HepG2 (cell line): ENCODE measurements around the gene ATRAID. TPM values are rescaled to one million over a fixed set of nuclear protein-coding genes. Genes with fewer than 3 reads are reported as not detected.

Source experiments
- ATAC-seq: fragments of 200-7000 bp; cut with Tn5 transposase; 3 replicates; pipeline ENCODE4 v1.9.1; 2020; ENCODE audit warnings: mild to moderate bottlenecking, moderate library complexity
- BruUV-seq: library from RNA; stranded (reverse); fragments of 400-500 nt; replicated peaks from 2 replicates; lab custom pipeline; 2021; lab: Mats Ljungman, UMichigan
- CTCF ChIA-PET: fragments of 300-600 bp; formaldehyde crosslinking; extraction: SDS; loops from one replicate; lab custom pipeline; 2021; ENCODE audit warnings: low total read pairs, inconsistent platforms, low intra/inter-chr PET ratio; lab: Yijun Ruan, JAX
- POLR2A ChIA-PET: fragments of 350-600 bp; sonication (Branson Sonifier 250); formaldehyde crosslinking; loops from one replicate; lab custom pipeline; 2020; ENCODE audit warnings: antibody characterized with exemption, inconsistent platforms; lab: Yijun Ruan, JAX
- DNase-seq: peaks from one replicate; pipeline ENCODE4 v3.0.0-alpha.2; 2015; ENCODE audit warnings: low spot score
- FAIRE-seq: peaks from 3 replicates; lab custom pipeline; 2011; peaks lifted over from hg19 to GRCh38; lab: Jason Lieb, UNC
- H2AFZ ChIP-seq: one replicate; pipeline ENCODE4 v1.6.1; 2011; ENCODE audit warnings: low read length, inconsistent platforms
- H3K27ac ChIP-seq: fragments of 300-600 bp; 3 replicates; pipeline ENCODE4 v1.8.0; 2011; ENCODE audit warnings: mixed run types, mild to moderate bottlenecking, mixed read lengths, low read length, inconsistent platforms; ENCODE audit not compliant: insufficient read depth; ENCODE audit errors: extremely low read length
- H3K27me3 ChIP-seq, 2 experiments: fragments of 200-600 bp in 1 of 2; 2 replicates in 1 of 2; 3 replicates in 1 of 2; pipeline versions ENCODE4 v1.6.0 to v1.8.0; 2011; ENCODE audit warnings: low read length in 2 of 2, mild to moderate bottlenecking in 2 of 2, moderate library complexity in 2 of 2, inconsistent platforms in 1 of 2; ENCODE audit not compliant: insufficient read depth in 2 of 2, control insufficient read depth in 1 of 2
- H3K36me3 ChIP-seq, 2 experiments: fragments of 200-600 bp in 1 of 2; replicated peaks in 1 of 2; 2 replicates in 1 of 2; 3 replicates in 1 of 2; pipeline versions ENCODE4 v1.5.1 to v1.8.0; 2011; ENCODE audit warnings: low read length in 2 of 2, inconsistent platforms in 1 of 2; ENCODE audit not compliant: insufficient read depth in 2 of 2, control insufficient read depth in 1 of 2
- H3K4me1 ChIP-seq: 2 replicates; pipeline ENCODE4 v1.5.1; 2012; ENCODE audit warnings: low read length, inconsistent platforms; ENCODE audit not compliant: insufficient read depth
- H3K4me2 ChIP-seq: 2 replicates; pipeline ENCODE4 v1.6.0; 2011; ENCODE audit warnings: low read depth, low read length, inconsistent platforms
- H3K4me3 ChIP-seq, 3 experiments: fragments of 200-600 bp in 1 of 3; sonication (generic), shearing (Covaris generic) in 1 of 3; replicated peaks in 1 of 3; 2 replicates each; pipeline ENCODE4 v1.5.1; 2011 to 2016; ENCODE audit warnings: low read length in 3 of 3, inconsistent platforms in 2 of 3, low read depth in 2 of 3, mild to moderate bottlenecking in 2 of 3, control low read depth in 1 of 3, mixed read lengths in 1 of 3; ENCODE audit not compliant: insufficient read depth in 1 of 3
- H3K79me2 ChIP-seq: one replicate; pipeline ENCODE4 v1.6.1; 2011; ENCODE audit warnings: low read length, inconsistent platforms; ENCODE audit not compliant: insufficient read depth
- H3K9ac ChIP-seq: 2 replicates; pipeline ENCODE4 v1.6.0; 2011; ENCODE audit warnings: mild to moderate bottlenecking, low read depth, low read length, inconsistent platforms; ENCODE audit not compliant: insufficient read depth
- H3K9me3 ChIP-seq: 2 replicates; pipeline ENCODE4 v1.5.1; 2012; ENCODE audit warnings: mild to moderate bottlenecking, low read length
- H4K20me1 ChIP-seq: 2 replicates; pipeline ENCODE4 v1.6.0; 2011; ENCODE audit warnings: inconsistent platforms, mild to moderate bottlenecking, low read length, moderate library complexity; ENCODE audit not compliant: insufficient read depth
- CBX2 ChIP-seq, 2 experiments: fragments of 200-600 bp in 1 of 2; sonication (generic); formaldehyde crosslinking in 1 of 2; IDR thresholded peaks; 2 replicates each; pipeline versions ENCODE4 v1.7.0 to v1.8.1; 2018 to 2022; ENCODE audit warnings: low read depth in 2 of 2, low read length in 1 of 2, mild to moderate bottlenecking in 1 of 2, missing genetic modification reagents in 1 of 2
- CCDC6 ChIP-seq: sonication (generic); formaldehyde crosslinking; IDR thresholded peaks from 2 replicates; pipeline ENCODE4 v1.8.1; 2022; ENCODE audit warnings: mild to moderate bottlenecking, missing genetic modification reagents, moderate library complexity
- EZH2 ChIP-seq: conservative IDR thresholded peaks from 2 replicates; pipeline ENCODE4 v1.6.1; 2012; ENCODE audit warnings: mild to moderate bottlenecking, low read depth, low read length, moderate library complexity
- GABPB1 ChIP-seq: IDR thresholded peaks from 2 replicates; pipeline ENCODE4 v1.6.1; 2016; ENCODE audit warnings: mild to moderate bottlenecking, missing genetic modification reagents, moderate library complexity, missing compliant biosample characterization
- GZF1 ChIP-seq: sonication (generic); formaldehyde crosslinking; IDR thresholded peaks from 2 replicates; pipeline ENCODE4 v1.5.1; 2020; ENCODE audit warnings: mild to moderate bottlenecking, missing genetic modification reagents
- HDAC1 ChIP-seq: sonication (generic); formaldehyde crosslinking; IDR thresholded peaks from 2 replicates; pipeline ENCODE4 v1.5.1; 2020; ENCODE audit warnings: mild to moderate bottlenecking, missing genetic modification reagents
- HNF1B ChIP-seq: sonication (generic); formaldehyde crosslinking; IDR thresholded peaks from 2 replicates; pipeline ENCODE4 v1.5.1; 2020; ENCODE audit warnings: mild to moderate bottlenecking, moderate library complexity, missing genetic modification reagents
- MTA1 ChIP-seq: sonication (generic); formaldehyde crosslinking; IDR thresholded peaks from 2 replicates; pipeline ENCODE4 v1.4.0; 2020; ENCODE audit warnings: missing genetic modification reagents, mild to moderate bottlenecking, borderline replicate concordance
- MYPOP ChIP-seq: sonication (generic); formaldehyde crosslinking; IDR thresholded peaks from 2 replicates; pipeline ENCODE4 v1.8.1; 2023; ENCODE audit warnings: mild to moderate bottlenecking, moderate library complexity, missing genetic modification reagents
- NFYB ChIP-seq: sonication (generic); formaldehyde crosslinking; IDR thresholded peaks from 2 replicates; pipeline ENCODE4 v1.4.0; 2020; ENCODE audit warnings: missing genetic modification reagents
- PHF21A ChIP-seq: sonication (generic); formaldehyde crosslinking; IDR thresholded peaks from 2 replicates; pipeline ENCODE4 v1.5.0; 2020; ENCODE audit warnings: mild to moderate bottlenecking, missing genetic modification reagents
- SP4 ChIP-seq: sonication (generic); formaldehyde crosslinking; IDR thresholded peaks from 2 replicates; pipeline ENCODE4 v1.8.1; 2023; ENCODE audit warnings: mild to moderate bottlenecking, missing genetic modification reagents
- ZMYM2 ChIP-seq: sonication (generic); formaldehyde crosslinking; IDR thresholded peaks from 2 replicates; pipeline ENCODE4 v1.8.0; 2022; ENCODE audit warnings: mild to moderate bottlenecking, missing genetic modification reagents
- ZNF274 ChIP-seq: sonication (generic); formaldehyde crosslinking; IDR thresholded peaks from 2 replicates; pipeline ENCODE4 v1.5.1; 2020; ENCODE audit warnings: mild to moderate bottlenecking, missing genetic modification reagents
- ZNF891 ChIP-seq: sonication (generic); formaldehyde crosslinking; IDR thresholded peaks from 2 replicates; pipeline ENCODE4 v1.5.0; 2020; ENCODE audit warnings: mild to moderate bottlenecking, missing genetic modification reagents
- WGBS: methylation state at CpG from one replicate; pipeline ENCODE4 v1.1.6; 2017; ENCODE audit warnings: low lambda C conversion rate; 5-methylcytosine and 5-hydroxymethylcytosine counted together
- in situ Hi-C: cut with HindIII; loops from 2 replicates; pipeline ENCODE4 v1.10.0; 2017; ENCODE audit warnings: low pct_unique_long_range_greater_than_20kb; ENCODE audit not compliant: extremely low pct_ligation_motif_present
- intact Hi-C: fragments of 100-400 bp; cut with micrococcal nuclease; formaldehyde crosslinking; loops from one replicate; pipeline ENCODE4 v1.10.0; 2022; ENCODE audit not compliant: unreplicated experiment
- polyA plus RNA-seq, 8 experiments: library from polyadenylated mRNA; depleted of rRNA in 3 of 8; stranded (reverse) in 7 of 8; unstranded in 1 of 8; fragments of >200 nt; fragmentation: Illumina TruSeq in 4 of 8; extraction: Trizol in 4 of 8; gene quantifications; 2 replicates each; pipeline versions ENCODE4 v1.2.1 to v1.2.3, GENCODE V29; 2011 to 2016; ENCODE audit warnings: low read depth in 4 of 8, missing spikeins in 1 of 8, mixed read lengths in 1 of 8; ENCODE audit not compliant: insufficient read depth in 1 of 8
- total RNA-seq, 5 experiments: library from RNA; depleted of rRNA; stranded (reverse); fragments of >200 nt; fragmentation: Illumina TruSeq; extraction: Trizol; gene quantifications; 2 replicates each; pipeline ENCODE4 v1.2.3, GENCODE V29; 2016; ENCODE audit warnings: low read depth in 1 of 5
- TF ChIP-seq, protein P1 (sequence below): sonication (generic); formaldehyde crosslinking; IDR thresholded peaks from 2 replicates; pipeline ENCODE4 v1.5.1; 2020; ENCODE audit warnings: mild to moderate bottlenecking, missing genetic modification reagents

ATRAID gene
- total and polyA plus RNA-seq, 2 of the 13 experiments (the other 11 are each of a cell fraction or from before 2014, with no cell fraction given): 207 to 382 TPM

- intact Hi-C loops: loop anchor here (2.0 kb wide), 1 partner anchor 17 kb away; no protein-coding TSS in a partner anchor
- ATAC-seq: no peak; the same call in 2 of the 3 replicates
- TF ChIP-seq ZNF891 (CRISPR knock-in tag) (0 out of 2 replicates have a peak, but pooled peaks have one; percentile 5), HDAC1 (CRISPR knock-in tag) (no peak), CBX2 (IDR thresholded peaks at IDR 0.05; ENCODE audit: low read depth, low read length) (peak; percentile 57; the same call in 1 of the 2 replicates), CBX2 (CRISPR knock-in tag; IDR thresholded peaks at IDR 0.05; ENCODE audit: low read depth) (no peak), EZH2 (peak; percentile 98; the same call in 1 of the 2 replicates), ZNF274 (CRISPR knock-in tag) (0 out of 2 replicates have a peak, but pooled peaks have one; percentile 44), MYPOP (0 out of 2 replicates have a peak, but pooled peaks have one; percentile 37), GABPB1 (0 out of 2 replicates have a peak, but pooled peaks have one; percentile 2), ZMYM2 (CRISPR knock-in tag) (no peak), CCDC6 (CRISPR knock-in tag) (peak; percentile 77; the same call in 1 of the 2 replicates), GZF1 (CRISPR knock-in tag) (0 out of 2 replicates have a peak, but pooled peaks have one; percentile 49), PHF21A (CRISPR knock-in tag) (no peak), NFYB (no peak), MTA1 (0 out of 2 replicates have a peak, but pooled peaks have one; percentile 17), SP4 (CRISPR knock-in tag) (peak; percentile 65), HNF1B (CRISPR knock-in tag) (no peak)
- TF ChIP-seq, protein P1, sequence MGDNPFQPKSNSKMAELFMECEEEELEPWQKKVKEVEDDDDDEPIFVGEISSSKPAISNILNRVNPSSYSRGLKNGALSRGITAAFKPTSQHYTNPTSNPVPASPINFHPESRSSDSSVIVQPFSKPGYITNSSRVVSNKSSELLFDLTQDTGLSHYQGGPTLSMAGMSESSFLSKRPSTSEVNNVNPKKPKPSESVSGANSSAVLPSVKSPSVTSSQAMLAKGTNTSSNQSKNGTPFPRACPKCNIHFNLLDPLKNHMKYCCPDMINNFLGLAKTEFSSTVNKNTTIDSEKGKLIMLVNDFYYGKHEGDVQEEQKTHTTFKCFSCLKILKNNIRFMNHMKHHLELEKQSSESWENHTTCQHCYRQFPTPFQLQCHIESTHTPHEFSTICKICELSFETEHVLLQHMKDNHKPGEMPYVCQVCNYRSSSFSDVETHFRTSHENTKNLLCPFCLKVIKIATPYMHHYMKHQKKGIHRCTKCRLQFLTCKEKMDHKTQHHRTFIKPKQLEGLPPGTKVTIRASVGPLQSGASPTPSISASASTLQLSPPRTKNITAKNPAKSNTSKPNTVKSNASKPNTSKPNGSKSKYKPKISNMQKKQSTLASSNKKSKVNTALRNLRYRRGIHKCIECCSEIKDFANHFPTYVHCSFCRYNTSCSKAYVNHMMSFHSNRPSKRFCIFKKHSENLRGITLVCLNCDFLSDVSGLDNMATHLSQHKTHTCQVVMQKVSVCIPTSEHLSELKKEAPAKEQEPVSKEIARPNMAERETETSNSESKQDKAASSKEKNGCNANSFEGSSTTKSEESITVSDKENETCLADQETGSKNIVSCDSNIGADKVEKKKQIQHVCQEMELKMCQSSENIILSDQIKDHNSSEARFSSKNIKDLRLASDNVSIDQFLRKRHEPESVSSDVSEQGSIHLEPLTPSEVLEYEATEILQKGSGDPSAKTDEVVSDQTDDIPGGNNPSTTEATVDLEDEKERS (CRISPR knock-in tag): 0 out of 2 replicates have a peak, but pooled peaks have one; percentile 26
Measured at GRCh38 chr2:27263287-27264252, 51.7 kb downstream of the ATRAID start.

More at GRCh38 chr2:27263287-27264252, 51.7 kb downstream of the ATRAID start:
- Histone ChIP-seq H3K4me3 (peak overlapping the region; percentile 62 to 77 (median 65)), H3K27me3 (peaks cover 19 to 73% of the 10 kb centered on the region in 2 experiments), H3K9me3 (no peaks in the 10 kb centered on the region), H3K4me1 (peaks cover 26% of the 10 kb centered on the region), H2AFZ (no peak overlapping the region), H4K20me1 (no peaks in the 10 kb centered on the region), H3K9ac (no peak overlapping the region), H3K4me2 (peak overlapping the region; percentile 92), H3K27ac (no peak overlapping the region), H3K36me3 (no peaks in the 10 kb centered on the region), H3K79me2 (no peaks in the 10 kb centered on the region)
- in situ Hi-C loops: no loop called here
- WGBS: 6% methylated on average over 43 of the region's 46 CpGs
- POLR2A ChIA-PET: interaction anchor here (1.1 to 1.9 kb wide), 5 partner anchors 9 to 192 kb away, joined by 3 to 7 read pairs (median 5); partner anchors contain the start of genes ATRAID, OST4, PREB and SLC5A6
- CTCF ChIA-PET: interaction anchor here (1.8 to 3.6 kb wide), 3 partner anchors 14 to 40 kb away, joined by 7 to 29 read pairs (median 20); no protein-coding TSS in a partner anchor
- no peak for DNase-seq
- no TSS peak for BruUV-seq
- peak; percentile 12 for FAIRE-seq
